Measurements from ENCODE around the gene RAC3. TPM values are rescaled to one million over a fixed set of nuclear protein-coding genes. Genes with fewer than 3 reads are reported as not detected.

The RAC3 gene
- polyA plus RNA-seq, 2 of the 4 experiments (the other 2 are of a cell fraction) = 9.9 to 21.0 TPM

DNA sequence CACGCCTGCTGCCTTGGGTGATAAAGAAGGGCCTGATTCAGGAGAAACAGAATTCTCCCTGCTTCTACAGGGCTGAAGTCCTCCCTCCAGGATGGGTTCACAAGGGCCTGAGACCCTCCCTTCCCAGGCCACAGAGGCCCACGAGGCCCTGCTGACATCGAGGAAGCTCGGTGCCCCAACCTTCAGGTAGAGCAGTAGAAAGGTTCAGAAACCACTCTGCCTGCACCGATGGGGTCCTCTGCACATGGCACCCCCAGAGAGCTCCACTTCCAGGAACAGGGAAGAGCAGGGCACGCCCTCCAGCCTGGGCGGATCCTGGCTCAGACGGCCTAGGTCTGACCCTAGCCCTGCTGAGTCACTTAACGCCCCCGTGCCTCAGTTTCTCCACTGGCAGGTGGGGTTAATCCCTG, 9.6 kb upstream of the RAC3 start:
- 6% methylated on average over 9 of the region's 10 CpGs for WGBS (ENCODE audit: missing lambda C conversion rate)

DNA sequence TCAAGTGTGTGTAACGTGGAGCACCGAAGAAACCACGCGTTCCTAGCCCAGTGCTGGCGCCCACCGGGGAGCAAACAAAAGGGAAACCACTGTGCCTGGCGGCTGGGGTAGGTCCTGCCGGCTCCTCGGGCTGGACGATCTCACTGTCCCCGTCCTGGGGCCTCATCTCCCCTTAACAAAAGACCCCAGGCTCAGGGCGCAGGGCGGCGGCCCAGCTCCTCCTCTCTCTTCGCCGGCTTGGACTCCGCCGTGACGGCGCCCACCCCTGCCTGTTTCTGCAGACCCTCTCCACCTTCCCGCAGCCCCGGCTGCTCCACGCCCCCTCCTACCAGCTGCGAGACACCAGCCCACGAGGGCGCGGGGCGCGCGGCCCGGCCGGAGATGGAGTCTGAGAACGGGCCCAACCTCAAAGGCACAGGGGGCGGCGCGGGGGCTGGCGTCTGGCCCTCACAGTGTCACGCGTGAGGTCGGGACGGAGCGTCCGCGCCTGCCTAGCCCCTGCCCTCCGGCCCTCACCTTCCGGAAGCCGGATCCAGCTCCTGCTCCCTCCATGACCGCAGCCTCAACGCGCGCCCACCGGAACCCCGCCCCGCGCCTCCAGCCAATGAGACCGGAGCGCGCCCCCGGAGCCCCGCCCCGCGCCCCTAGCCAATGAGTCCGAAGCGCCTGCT, 9.0 kb upstream of the RAC3 start, which contains the start of gene CENPX:
CENPX (minus strand) TSS at position 569 of the 671 bp plus-strand sequence; CDS start at position 552, 17 bp downstream.
- Histone ChIP-seq H3K4me2 (peak within 1 kb of the TSS; percentile 93), H3K9me3 (no peaks in the 10 kb centered on the region), H3K4me1 (peaks cover 41% of the 10 kb centered on the region), H3K4me3 (peak within 1 kb of the TSS; percentile 77), H3K27ac (peak within 1 kb of the TSS; percentile 80 to 92)
- ATAC-seq = peak; percentile 49 to 81
- FAIRE-seq = no peak
- ChIA-PET POLR2A (interaction anchor here (0.6 to 3.9 kb wide), 15 partner anchors 10 to 339 kb away, joined by 3 to 38 read pairs (median 3); partner anchors contain the start of genes ARL16, DCXR, FASN and HGS), CTCF (interaction anchor here (0.9 to 33.2 kb wide), 20 partner anchors 7 to 160 kb away, joined by 3 to 794 read pairs (median 24); partner anchors contain the start of genes ASPSCR1, DCXR, MAFG and MYADML2)
- DNase-seq (ENCODE audit: low read depth in 1 of 2, low spot score in 1 of 2) = no peak
- WGBS (ENCODE audit: missing lambda C conversion rate) = 2% methylated on average over 37 of the region's 64 CpGs
- TF ChIP-seq FOXS1 (CRISPR knock-in tag; IDR thresholded peaks at IDR 0.05) (no peak), NFE2L2 (conservative IDR thresholded peaks at IDR 0.05; ENCODE audit: low read length) (no peak), SREBF2 (IDR thresholded peaks at IDR 0.05) (no peak), ZNF302 (CRISPR knock-in tag; IDR thresholded peaks at IDR 0.05) (no peak), POLR2AphosphoS2 (conservative IDR thresholded peaks at IDR 0.05; ENCODE audit: low read length) (no peak), TFCP2L1 (CRISPR knock-in tag; IDR thresholded peaks at IDR 0.05) (peak; percentile 86; the same call in 1 of the 2 replicates), NPAS2 (CRISPR knock-in tag; IDR thresholded peaks at IDR 0.05; ENCODE audit: borderline replicate concordance) (no peak), POLR2A (IDR thresholded peaks at IDR 0.05; ENCODE audit: low read length) (peak; percentile 91), ZC3H11A (IDR thresholded peaks at IDR 0.05) (no peak), JUN (IDR thresholded peaks at IDR 0.05) (peak in 1 of 2 experiments; percentile 64; a peak in 2 of 5 replicates), CBX8 (IDR thresholded peaks at IDR 0.05) (no peak), PHF8 (IDR thresholded peaks at IDR 0.05; ENCODE audit: borderline replicate concordance, low read depth) (peak; percentile 76), EHF (CRISPR knock-in tag; IDR thresholded peaks at IDR 0.05) (no peak), JUNB (IDR thresholded peaks at IDR 0.05) (no peak), RNF2 (IDR thresholded peaks at IDR 0.05; ENCODE audit: borderline replicate concordance, low read depth) (0 out of 2 replicates have a peak, but pooled peaks have one; percentile 62), MYC (IDR thresholded peaks at IDR 0.05; ENCODE audit: borderline replicate concordance, low read length) (no peak), BHLHE40 (IDR thresholded peaks at IDR 0.05; ENCODE audit: low read depth, low read length) (no peak), NR3C1 (IDR thresholded peaks at IDR 0.05) (no peak), ZSCAN20 (CRISPR knock-in tag; IDR thresholded peaks at IDR 0.05) (no peak), FOSB (CRISPR knock-in tag; IDR thresholded peaks at IDR 0.05) (no peak), RARB (CRISPR knock-in tag; IDR thresholded peaks at IDR 0.05) (no peak), HOXB5 (CRISPR knock-in tag; IDR thresholded peaks at IDR 0.05) (0 out of 2 replicates have a peak, but pooled peaks have one; percentile 38), HOXB13 (CRISPR knock-in tag; IDR thresholded peaks at IDR 0.05; ENCODE audit: low read depth) (no peak), ZFP36 (IDR thresholded peaks at IDR 0.05; ENCODE audit: borderline replicate concordance, partially characterized antibody) (no peak)
- TF ChIP-seq, protein P1, sequence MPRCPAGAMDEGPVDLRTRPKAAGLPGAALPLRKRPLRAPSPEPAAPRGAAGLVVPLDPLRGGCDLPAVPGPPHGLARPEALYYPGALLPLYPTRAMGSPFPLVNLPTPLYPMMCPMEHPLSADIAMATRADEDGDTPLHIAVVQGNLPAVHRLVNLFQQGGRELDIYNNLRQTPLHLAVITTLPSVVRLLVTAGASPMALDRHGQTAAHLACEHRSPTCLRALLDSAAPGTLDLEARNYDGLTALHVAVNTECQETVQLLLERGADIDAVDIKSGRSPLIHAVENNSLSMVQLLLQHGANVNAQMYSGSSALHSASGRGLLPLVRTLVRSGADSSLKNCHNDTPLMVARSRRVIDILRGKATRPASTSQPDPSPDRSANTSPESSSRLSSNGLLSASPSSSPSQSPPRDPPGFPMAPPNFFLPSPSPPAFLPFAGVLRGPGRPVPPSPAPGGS (IDR thresholded peaks at IDR 0.05) = 0 out of 3 replicates have a peak, but pooled peaks have one; percentile 53
- TF ChIP-seq, protein P2, sequence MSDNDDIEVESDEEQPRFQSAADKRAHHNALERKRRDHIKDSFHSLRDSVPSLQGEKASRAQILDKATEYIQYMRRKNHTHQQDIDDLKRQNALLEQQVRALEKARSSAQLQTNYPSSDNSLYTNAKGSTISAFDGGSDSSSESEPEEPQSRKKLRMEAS (IDR thresholded peaks at IDR 0.05) = peak; percentile 51; the same call in 1 of the 2 replicates
- TF ChIP-seq, protein P3, sequence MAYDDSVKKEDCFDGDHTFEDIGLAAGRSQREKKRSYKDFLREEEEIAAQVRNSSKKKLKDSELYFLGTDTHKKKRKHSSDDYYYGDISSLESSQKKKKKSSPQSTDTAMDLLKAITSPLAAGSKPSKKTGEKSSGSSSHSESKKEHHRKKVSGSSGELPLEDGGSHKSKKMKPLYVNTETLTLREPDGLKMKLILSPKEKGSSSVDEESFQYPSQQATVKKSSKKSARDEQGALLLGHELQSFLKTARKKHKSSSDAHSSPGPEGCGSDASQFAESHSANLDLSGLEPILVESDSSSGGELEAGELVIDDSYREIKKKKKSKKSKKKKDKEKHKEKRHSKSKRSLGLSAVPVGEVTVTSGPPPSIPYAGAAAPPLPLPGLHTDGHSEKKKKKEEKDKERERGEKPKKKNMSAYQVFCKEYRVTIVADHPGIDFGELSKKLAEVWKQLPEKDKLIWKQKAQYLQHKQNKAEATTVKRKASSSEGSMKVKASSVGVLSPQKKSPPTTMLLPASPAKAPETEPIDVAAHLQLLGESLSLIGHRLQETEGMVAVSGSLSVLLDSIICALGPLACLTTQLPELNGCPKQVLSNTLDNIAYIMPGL (CRISPR knock-in tag; IDR thresholded peaks at IDR 0.05; ENCODE audit: borderline replicate concordance) = no peak
- TF ChIP-seq, protein P4, sequence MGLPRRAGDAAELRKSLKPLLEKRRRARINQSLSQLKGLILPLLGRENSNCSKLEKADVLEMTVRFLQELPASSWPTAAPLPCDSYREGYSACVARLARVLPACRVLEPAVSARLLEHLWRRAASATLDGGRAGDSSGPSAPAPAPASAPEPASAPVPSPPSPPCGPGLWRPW (IDR thresholded peaks at IDR 0.05) = no peak
- TF ChIP-seq, protein P5, sequence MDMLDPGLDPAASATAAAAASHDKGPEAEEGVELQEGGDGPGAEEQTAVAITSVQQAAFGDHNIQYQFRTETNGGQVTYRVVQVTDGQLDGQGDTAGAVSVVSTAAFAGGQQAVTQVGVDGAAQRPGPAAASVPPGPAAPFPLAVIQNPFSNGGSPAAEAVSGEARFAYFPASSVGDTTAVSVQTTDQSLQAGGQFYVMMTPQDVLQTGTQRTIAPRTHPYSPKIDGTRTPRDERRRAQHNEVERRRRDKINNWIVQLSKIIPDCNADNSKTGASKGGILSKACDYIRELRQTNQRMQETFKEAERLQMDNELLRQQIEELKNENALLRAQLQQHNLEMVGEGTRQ (IDR thresholded peaks at IDR 0.05) = no peak
- TF ChIP-seq, protein P6, sequence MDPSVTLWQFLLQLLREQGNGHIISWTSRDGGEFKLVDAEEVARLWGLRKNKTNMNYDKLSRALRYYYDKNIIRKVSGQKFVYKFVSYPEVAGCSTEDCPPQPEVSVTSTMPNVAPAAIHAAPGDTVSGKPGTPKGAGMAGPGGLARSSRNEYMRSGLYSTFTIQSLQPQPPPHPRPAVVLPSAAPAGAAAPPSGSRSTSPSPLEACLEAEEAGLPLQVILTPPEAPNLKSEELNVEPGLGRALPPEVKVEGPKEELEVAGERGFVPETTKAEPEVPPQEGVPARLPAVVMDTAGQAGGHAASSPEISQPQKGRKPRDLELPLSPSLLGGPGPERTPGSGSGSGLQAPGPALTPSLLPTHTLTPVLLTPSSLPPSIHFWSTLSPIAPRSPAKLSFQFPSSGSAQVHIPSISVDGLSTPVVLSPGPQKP (IDR thresholded peaks at IDR 0.05; ENCODE audit: low read depth, low read length) = no peak

More for the DNA sequence above, 9.6 kb upstream of the RAC3 start:
- Histone ChIP-seq H3K4me2 (peak overlapping the region; percentile 87), H3K27ac (peak overlapping the region; percentile 80 to 92), H3K4me1 (peaks cover 41% of the 10 kb centered on the region), H3K9me3 (no peaks in the 10 kb centered on the region), H3K4me3 (peak overlapping the region; percentile 77)
- CTCF ChIA-PET = interaction anchor here (0.7 to 33.2 kb wide), 30 partner anchors 8 to 308 kb away, joined by 3 to 794 read pairs (median 10); partner anchors contain the start of genes ASPSCR1, DCXR, MAFG and MYADML2
- TF ChIP-seq RARB (CRISPR knock-in tag; IDR thresholded peaks at IDR 0.05) (no peak), MYC (IDR thresholded peaks at IDR 0.05; ENCODE audit: borderline replicate concordance, low read length) (no peak), FOSL2 (IDR thresholded peaks at IDR 0.05) (no peak), FOSL2 (CRISPR knock-in tag; IDR thresholded peaks at IDR 0.05) (no peak), HDAC2 (IDR thresholded peaks at IDR 0.05) (no peak), TFCP2L1 (CRISPR knock-in tag; IDR thresholded peaks at IDR 0.05) (no peak), FOXS1 (CRISPR knock-in tag; IDR thresholded peaks at IDR 0.05) (no peak), HEYL (CRISPR knock-in tag; IDR thresholded peaks at IDR 0.05) (no peak), RAD21 (conservative IDR thresholded peaks at IDR 0.05 in 1 of 2, IDR thresholded peaks at IDR 0.05 in 1 of 2) (no peak)
- POLR2A ChIA-PET = interaction anchor here (1.0 to 3.9 kb wide), 6 partner anchors 16 to 152 kb away, joined by 3 to 38 read pairs (median 4); partner anchors contain the start of genes ASPSCR1 and DCXR
- ATAC-seq (peak in 1 of 2 experiments; percentile 14; a peak in 3 of 6 replicates), FAIRE-seq (no peak), DNase-seq (ENCODE audit: low read depth in 1 of 2, low spot score in 1 of 2) (no peak)

Data from A549 (cell line).